Activated CD4-positive, alpha-beta T cell treated with anti-CD3 and anti-CD28 coated beads for 1 hour (primary cell): ENCODE results near the gene HAUS1.
"Not testable (repeated sequence)": the region's sequence is repeated elsewhere in the genome, so short reads cannot be mapped to it uniquely, and the experiment has no call there.

ENCODE experiments used
- DNase-seq: peaks from one replicate; pipeline ENCODE4 v3.0.0-alpha.2; 2020

HAUS1 gene

GRCh38 chr18:46160050-46160798 is 56.0 kb downstream of the HAUS1 start:
- DNase-seq: no peak

- not testable (repeated sequence) for DNase-seq
Observed at GRCh38 chr18:46160840-46161239, 56.7 kb downstream of the HAUS1 start.

GRCh38 chr18:46161703-46162396 is 57.7 kb downstream of the HAUS1 start:
- no peak for DNase-seq

- DNase-seq: no peak
Observed at GRCh38 chr18:46163091-46163490, 58.9 kb downstream of the HAUS1 start.

GRCh38 chr18:46163941-46164499 is 59.8 kb downstream of the HAUS1 start:
- no peak for DNase-seq

GRCh38 chr18:46164502-46164901 is 60.3 kb downstream of the HAUS1 start:
- not testable (repeated sequence) for DNase-seq

GRCh38 chr18:46164920-46165319 is 60.7 kb downstream of the HAUS1 start:
- DNase-seq: no peak

- no peak for DNase-seq
Observed at GRCh38 chr18:46166261-46166970, 62.2 kb downstream of the HAUS1 start.

GRCh38 chr18:46167971-46168370 is 63.8 kb downstream of the HAUS1 start:
- no peak for DNase-seq

GRCh38 chr18:46169464-46169941 is 65.3 kb downstream of the HAUS1 start:
- DNase-seq: no peak

GRCh38 chr18:46171331-46171730 is 67.1 kb downstream of the HAUS1 start:
- DNase-seq: no peak

GRCh38 chr18:46173393-46174341 is 69.5 kb downstream of the HAUS1 start:
- peak; percentile 89 for DNase-seq

- peak; percentile 16 for DNase-seq
Observed at GRCh38 chr18:46174342-46175041, 70.3 kb downstream of the HAUS1 start.

- no peak for DNase-seq
Observed at GRCh38 chr18:46176001-46176400, 71.8 kb downstream of the HAUS1 start.
